Esophagus muscularis mucosa (tissue), 4 donors: Measurements from ENCODE around the gene UQCRC2. TPM values are rescaled to one million over a fixed set of nuclear protein-coding genes. Genes with fewer than 3 reads are reported as not detected.
"Not testable (repeated sequence)": the region's sequence is repeated elsewhere in the genome, so short reads cannot be mapped to it uniquely, and the experiment has no call there.

Experiments
- DNase-seq: peaks from one replicate; pipeline ENCODE4 v3.0.0-alpha.2; 2017; ENCODE audit errors: extremely low spot score
- H3K27ac ChIP-seq, 4 donors: fragments of 200-600 bp; sonication (generic); replicated peaks in 1 of 4; 1 replicate in 3 of 4; 2 replicates in 1 of 4; pipeline ENCODE4 v1.5.1; 2016 to 2019; ENCODE audit warnings: mild to moderate bottlenecking in 1 of 4
- H3K27me3 ChIP-seq, 4 donors: fragments of 200-600 bp; sonication (generic); one replicate each; pipeline versions ENCODE4 v1.5.1 to v1.6.0; 2016 to 2019
- H3K36me3 ChIP-seq, 4 donors: fragments of 200-600 bp; sonication (generic); one replicate each; pipeline ENCODE4 v1.5.1; 2016 to 2019
- H3K4me1 ChIP-seq, 4 donors: fragments of 200-600 bp; sonication (generic); one replicate each; pipeline ENCODE4 v1.5.1; 2016 to 2019
- H3K4me3 ChIP-seq, 4 donors: fragments of 200-600 bp; sonication (generic); 1 replicate in 2 of 4; 2 replicates in 2 of 4; pipeline ENCODE4 v1.5.1; 2016 to 2019; ENCODE audit warnings: mild to moderate bottlenecking in 4 of 4, moderate library complexity in 1 of 4
- H3K9me3 ChIP-seq, 4 donors: fragments of 200-600 bp; sonication (generic); 1 replicate in 3 of 4; 2 replicates in 1 of 4; pipeline ENCODE4 v1.5.1; 2016 to 2019
- CTCF ChIP-seq, 3 experiments: fragments of 200-600 bp in 2 of 3; fragments of 450-650 bp in 1 of 3; sonication (generic) in 2 of 3; IDR thresholded peaks; one replicate each; pipeline ENCODE4 v1.5.1; 2017 to 2019; ENCODE audit warnings: antibody characterized with exemption in 3 of 3, mild to moderate bottlenecking in 2 of 3, moderate library complexity in 1 of 3
- EP300 ChIP-seq: sonication (generic); formaldehyde crosslinking; IDR thresholded peaks from one replicate; pipeline ENCODE4 v1.6.1; 2017; ENCODE audit warnings: antibody characterized with exemption
- POLR2A ChIP-seq: fragments of 450-650 bp; IDR thresholded peaks from one replicate; pipeline ENCODE4 v1.6.1; 2017; ENCODE audit warnings: antibody characterized with exemption, moderate library complexity, mild to moderate bottlenecking, low read depth
- POLR2AphosphoS5 ChIP-seq, 2 donors: sonication (generic); formaldehyde crosslinking; IDR thresholded peaks; one replicate each; pipeline ENCODE4 v1.6.1; 2017; ENCODE audit warnings: antibody characterized with exemption in 2 of 2
- WGBS: methylation state at CpG from one replicate; pipeline ENCODE4 v1.1.5; 2018; 5-methylcytosine and 5-hydroxymethylcytosine counted together
- intact Hi-C: fragments of 100-400 bp; cut with DNase I; formaldehyde crosslinking; loops from one replicate; pipeline ENCODE4 v1.15.1; 2023
- total RNA-seq, 4 donors: library from RNA; depleted of rRNA; stranded (reverse); fragments of >200 nt; gene quantifications; one replicate each; pipeline versions ENCODE4 v1.1.0 to v1.2.1, GENCODE V29; 2016

The UQCRC2 gene
- total RNA-seq: 100 to 1,000 TPM; 147 to 209 (median 186) TPM

- peaks cover 6 to 23% (median 21%) of the 10 kb centered on the region in 4 donors for H3K36me3 ChIP-seq
- no peaks in the 10 kb centered on the region for H3K27me3 ChIP-seq
- intact Hi-C loops: loop anchor here (5.0 kb wide), 2 partner anchors 234 to 344 kb away; partner anchors contain the start of gene POLR3E
- peak within 1 kb of the TSS; percentile 71 to 90 (median 80) for H3K4me3 ChIP-seq
- peak within 1 kb of the TSS; percentile 87 to 94 (median 93) for H3K27ac ChIP-seq
- TF ChIP-seq POLR2A: peak; percentile 50
- TF ChIP-seq CTCF (IDR thresholded peaks at IDR 0.05): no peak
- peak; percentile 83 to 97 for TF ChIP-seq POLR2AphosphoS5 (IDR thresholded peaks at IDR 0.05)
- TF ChIP-seq EP300: no peak
- under 1% methylated on average over 39 of the region's 41 CpGs for WGBS
- H3K9me3 ChIP-seq: no peaks in the 10 kb centered on the region
- DNase-seq: peak; percentile 97
- H3K4me1 ChIP-seq: peaks cover 40 to 62% (median 50%) of the 10 kb centered on the region in 4 donors
Observed at GRCh38 chr16:21952793-21953540, at the start of gene UQCRC2. TSS of gene UQCRC2 (plus strand) at chr16:21953361. CDS start at chr16:21953424, 63 bp downstream.

GRCh38 chr16:21932650-21933049 is 20.5 kb upstream of the UQCRC2 start:
- DNase-seq, H3K4me1 ChIP-seq, H3K36me3 ChIP-seq, H3K4me3 ChIP-seq, H3K9me3 ChIP-seq, intact Hi-C loops, H3K27ac ChIP-seq: not testable (repeated sequence)
- peaks cover 0 to 12% (median 0%) of the 10 kb centered on the region in 4 donors for H3K27me3 ChIP-seq
- WGBS: 100% methylated on average over 1 of the region's 4 CpGs

- 74% methylated on average over 3 of the region's 4 CpGs for WGBS
- DNase-seq, H3K4me1 ChIP-seq, H3K36me3 ChIP-seq, H3K9me3 ChIP-seq, H3K27ac ChIP-seq, intact Hi-C loops, H3K4me3 ChIP-seq: not testable (repeated sequence)
- peaks cover 0 to 12% (median 0%) of the 10 kb centered on the region in 4 donors for H3K27me3 ChIP-seq
Observed at GRCh38 chr16:21933316-21933715, 19.8 kb upstream of the UQCRC2 start.

- WGBS: 74% methylated on average over 4 of the region's 4 CpGs
- DNase-seq, H3K36me3 ChIP-seq, intact Hi-C loops, H3K4me3 ChIP-seq, H3K27ac ChIP-seq, H3K4me1 ChIP-seq, H3K9me3 ChIP-seq: not testable (repeated sequence)
- peaks cover 0 to 12% (median 0%) of the 10 kb centered on the region in 4 donors for H3K27me3 ChIP-seq
Observed at GRCh38 chr16:21933790-21934189, 19.4 kb upstream of the UQCRC2 start.

- 44% methylated on average over 5 of the region's 6 CpGs for WGBS
- H3K27ac ChIP-seq, intact Hi-C loops, DNase-seq, H3K4me1 ChIP-seq, H3K4me3 ChIP-seq, H3K9me3 ChIP-seq, H3K36me3 ChIP-seq: not testable (repeated sequence)
- H3K27me3 ChIP-seq: peaks cover 0 to 12% (median 0%) of the 10 kb centered on the region in 4 donors
Observed at GRCh38 chr16:21936216-21936615, 16.9 kb upstream of the UQCRC2 start.

GRCh38 chr16:21937336-21937829 is 15.8 kb upstream of the UQCRC2 start:
- intact Hi-C loops: no loop called here
- H3K9me3 ChIP-seq: no peaks in the 10 kb centered on the region
- no peak for TF ChIP-seq CTCF (IDR thresholded peaks at IDR 0.05)
- no peak for TF ChIP-seq POLR2A
- no peak for TF ChIP-seq POLR2AphosphoS5 (IDR thresholded peaks at IDR 0.05)

GRCh38 chr16:21940570-21940969 is 12.6 kb upstream of the UQCRC2 start:
- TF ChIP-seq CTCF (IDR thresholded peaks at IDR 0.05) (no peak), POLR2A (no peak), POLR2AphosphoS5 (IDR thresholded peaks at IDR 0.05) (no peak), EP300 (no peak)
- no peak overlapping the region for H3K4me3 ChIP-seq
- no peaks in the 10 kb centered on the region for H3K27me3 ChIP-seq
- intact Hi-C loops: no loop called here
- H3K4me1 ChIP-seq: no peaks in the 10 kb centered on the region
- WGBS: 88% methylated on average over 1 of the region's 1 CpG
- no peak for DNase-seq
- H3K36me3 ChIP-seq: no peaks in the 10 kb centered on the region
- no peak overlapping the region for H3K27ac ChIP-seq
- no peaks in the 10 kb centered on the region for H3K9me3 ChIP-seq

More at GRCh38 chr16:21937336-21937829, 15.8 kb upstream of the UQCRC2 start:
- Histone ChIP-seq H3K4me1 (no peaks in the 10 kb centered on the region), H3K27ac (no peak overlapping the region), H3K27me3 (peaks cover 0 to 12% (median 0%) of the 10 kb centered on the region in 4 donors), H3K4me3 (no peak overlapping the region), H3K36me3 (no peaks in the 10 kb centered on the region)
- DNase-seq: no peak
